ENCODE results near the gene GRIN2D.
"Not testable (repeated sequence)": the region's sequence is repeated elsewhere in the genome, so short reads cannot be mapped to it uniquely, and the experiment has no call there.

The GRIN2D gene

DNA sequence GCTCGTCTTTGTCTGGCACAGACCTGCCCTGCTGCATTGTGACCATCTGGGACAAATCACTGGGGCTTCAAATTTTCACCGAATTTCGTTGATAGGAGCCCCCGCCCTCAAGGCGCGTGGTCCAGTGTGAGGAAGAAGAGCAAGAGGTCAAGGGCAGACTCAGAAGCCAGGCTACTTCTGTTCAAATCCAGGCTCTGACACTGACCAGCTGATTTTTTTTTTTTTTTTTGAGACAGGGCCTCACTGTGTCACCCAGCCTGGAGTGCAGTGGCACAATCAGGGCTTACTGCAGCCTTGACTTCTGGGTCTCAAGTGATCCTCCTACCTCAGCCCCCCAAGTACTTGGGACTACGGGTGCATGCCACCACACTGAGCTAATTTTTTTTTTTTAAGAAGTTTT, 22.1 kb upstream of the GRIN2D start:
- no peak for TF ChIP-seq NFRKB (IDR thresholded peaks at IDR 0.05)
- TF ChIP-seq ZNF384 (IDR thresholded peaks at IDR 0.05), result no peak
- TF ChIP-seq ARNT (IDR thresholded peaks at IDR 0.05), result no peak
- no peak for TF ChIP-seq FOXK2 (IDR thresholded peaks at IDR 0.05)
- TF ChIP-seq HDGF (IDR thresholded peaks at IDR 0.05; ENCODE audit: borderline replicate concordance), result no peak
- TF ChIP-seq SUZ12 (IDR thresholded peaks at IDR 0.05), result no peak
- no peak for TF ChIP-seq L3MBTL2 (conservative IDR thresholded peaks at IDR 0.05)
- no peak for TF ChIP-seq FOXM1 (IDR thresholded peaks at IDR 0.05; ENCODE audit: borderline replicate concordance)
- no peak for TF ChIP-seq SP1 (IDR thresholded peaks at IDR 0.05)
- no peak for TF ChIP-seq ELF4 (IDR thresholded peaks at IDR 0.05)
- TF ChIP-seq LEF1 (IDR thresholded peaks at IDR 0.05; ENCODE audit: borderline replicate concordance), result no peak
- no peak for TF ChIP-seq CTBP1 (IDR thresholded peaks at IDR 0.05; ENCODE audit: borderline replicate concordance)
- no peak for TF ChIP-seq TARDBP (IDR thresholded peaks at IDR 0.05)
- TF ChIP-seq FOXA1 (IDR thresholded peaks at IDR 0.05), result no peak
- TF ChIP-seq BHLHE40 (IDR thresholded peaks at IDR 0.05; ENCODE audit: borderline replicate concordance), result no peak
- no peak for TF ChIP-seq PKNOX1 (IDR thresholded peaks at IDR 0.05)
- no peak for DNase-seq (ENCODE audit: extremely low spot score)
- POLR2A ChIA-PET, result interaction anchor here (4.5 kb wide), 1 partner anchor 8 kb away, joined by 32 read pairs; the partner anchor contains the start of genes SYNGR4 and TMEM143
- CTCF ChIA-PET, result interaction anchor here (0.5 to 0.9 kb wide), 3 partner anchors 20 to 234 kb away, joined by 3 to 4 read pairs (median 4); partner anchors contain the start of gene KDELR1

- DNase-seq (ENCODE audit: extremely low spot score), result not testable (repeated sequence)
- CTCF ChIA-PET, result interaction anchor here (0.6 to 0.9 kb wide), 2 partner anchors 20 to 234 kb away, joined by 4 read pairs; partner anchors contain the start of gene KDELR1
- POLR2A ChIA-PET, result interaction anchor here (4.5 kb wide), 1 partner anchor 8 kb away, joined by 32 read pairs; the partner anchor contains the start of genes SYNGR4 and TMEM143
Observed at GRCh38 chr19:48371771-48372170, 21.7 kb upstream of the GRIN2D start.

DNA sequence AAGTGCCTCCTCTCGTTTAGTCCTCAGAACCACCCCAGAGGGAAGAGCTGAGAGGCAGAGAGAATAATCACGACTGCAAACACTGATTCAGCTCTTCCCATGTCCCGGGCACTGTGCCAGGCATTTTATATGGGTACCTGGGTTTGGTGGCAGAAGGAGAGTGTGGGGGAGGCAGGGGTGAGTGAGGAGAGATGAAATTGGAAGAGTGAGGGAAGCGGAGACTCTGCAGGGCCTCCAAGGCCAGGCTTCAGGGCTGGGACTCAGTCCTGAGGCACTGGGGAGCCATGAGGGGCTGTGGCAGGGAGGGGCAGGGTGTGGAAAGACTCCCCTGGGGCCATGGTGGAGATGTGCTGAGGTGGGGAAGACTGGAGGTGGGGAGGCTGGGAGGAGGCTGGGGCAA, 20.6 kb upstream of the GRIN2D start:
- DNase-seq (ENCODE audit: extremely low spot score), result no peak
- POLR2A ChIA-PET, result interaction anchor here (1.2 to 4.5 kb wide), 2 partner anchors 9 to 72 kb away, joined by 3 to 32 read pairs; partner anchors contain the start of genes SYNGR4 and TMEM143
- CTCF ChIA-PET, result interaction anchor here (1.1 kb wide), 1 partner anchor 18 kb away, joined by 5 read pairs; the partner anchor contains the start of gene KDELR1
- TF ChIP-seq FOXA1 (IDR thresholded peaks at IDR 0.05), result no peak
- TF ChIP-seq CTBP1 (IDR thresholded peaks at IDR 0.05; ENCODE audit: borderline replicate concordance), result no peak
- no peak for TF ChIP-seq HDGF (IDR thresholded peaks at IDR 0.05; ENCODE audit: borderline replicate concordance)
- TF ChIP-seq LEF1 (IDR thresholded peaks at IDR 0.05; ENCODE audit: borderline replicate concordance), result no peak
- TF ChIP-seq ARNT (IDR thresholded peaks at IDR 0.05), result no peak
- TF ChIP-seq L3MBTL2 (conservative IDR thresholded peaks at IDR 0.05), result no peak
- no peak for TF ChIP-seq PKNOX1 (IDR thresholded peaks at IDR 0.05)
- TF ChIP-seq FOXK2 (IDR thresholded peaks at IDR 0.05), result no peak
- no peak for TF ChIP-seq SP1 (IDR thresholded peaks at IDR 0.05)
- no peak for TF ChIP-seq TARDBP (IDR thresholded peaks at IDR 0.05)
- no peak for TF ChIP-seq BHLHE40 (IDR thresholded peaks at IDR 0.05; ENCODE audit: borderline replicate concordance)
- no peak for TF ChIP-seq SUZ12 (IDR thresholded peaks at IDR 0.05)
- no peak for TF ChIP-seq NFRKB (IDR thresholded peaks at IDR 0.05)
- TF ChIP-seq FOXM1 (IDR thresholded peaks at IDR 0.05; ENCODE audit: borderline replicate concordance), result no peak

DNA sequence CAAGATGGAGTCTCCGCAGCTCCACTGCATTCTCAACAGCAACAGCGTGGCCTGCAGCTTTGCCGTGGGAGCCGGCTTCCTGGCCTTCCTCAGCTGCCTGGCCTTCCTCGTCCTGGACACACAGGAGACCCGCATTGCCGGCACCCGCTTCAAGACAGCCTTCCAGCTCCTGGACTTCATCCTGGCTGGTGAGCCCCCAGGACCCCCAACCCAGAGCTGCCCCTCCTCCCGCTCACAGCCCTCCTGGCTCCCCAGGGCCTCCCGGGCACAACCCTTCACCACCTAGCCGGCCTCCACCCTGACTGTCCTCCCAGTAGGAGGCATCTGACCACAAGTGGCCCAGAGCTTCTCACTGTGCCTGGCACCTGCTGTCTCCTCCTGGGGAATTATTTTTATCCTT, 19.9 kb upstream of the GRIN2D start:
- CTCF ChIA-PET, result interaction anchor here (1.1 kb wide), 1 partner anchor 18 kb away, joined by 5 read pairs; the partner anchor contains the start of gene KDELR1

GRCh38 chr19:48378194-48378570, 15.3 kb upstream of the GRIN2D start:
- ChIA-PET POLR2A (interaction anchor here (0.8 kb wide), 1 partner anchor 9 kb away, joined by 3 read pairs; no protein-coding TSS in a partner anchor), CTCF (no interaction called here)
- TF ChIP-seq PKNOX1 (IDR thresholded peaks at IDR 0.05), result no peak
- TF ChIP-seq ARNT (IDR thresholded peaks at IDR 0.05), result no peak
- no peak for TF ChIP-seq FOXM1 (IDR thresholded peaks at IDR 0.05; ENCODE audit: borderline replicate concordance)
- no peak for TF ChIP-seq TARDBP (IDR thresholded peaks at IDR 0.05)
- no peak for TF ChIP-seq L3MBTL2 (conservative IDR thresholded peaks at IDR 0.05)
- no peak for TF ChIP-seq SUZ12 (IDR thresholded peaks at IDR 0.05)
- TF ChIP-seq FOXK2 (IDR thresholded peaks at IDR 0.05), result no peak
- DNase-seq (ENCODE audit: extremely low spot score), result no peak

More for the DNA sequence above, 19.9 kb upstream of the GRIN2D start:
- no peak for DNase-seq (ENCODE audit: extremely low spot score)
- TF ChIP-seq ELF4 (IDR thresholded peaks at IDR 0.05), result no peak
- no peak for TF ChIP-seq ZNF384 (IDR thresholded peaks at IDR 0.05)
- TF ChIP-seq NFRKB (IDR thresholded peaks at IDR 0.05), result no peak
- TF ChIP-seq FOXK2 (IDR thresholded peaks at IDR 0.05), result no peak
- TF ChIP-seq LEF1 (IDR thresholded peaks at IDR 0.05; ENCODE audit: borderline replicate concordance), result no peak
- TF ChIP-seq TARDBP (IDR thresholded peaks at IDR 0.05), result no peak
- no peak for TF ChIP-seq PKNOX1 (IDR thresholded peaks at IDR 0.05)
- TF ChIP-seq CTBP1 (IDR thresholded peaks at IDR 0.05; ENCODE audit: borderline replicate concordance), result no peak
- TF ChIP-seq BHLHE40 (IDR thresholded peaks at IDR 0.05; ENCODE audit: borderline replicate concordance), result no peak
- POLR2A ChIA-PET, result interaction anchor here (1.2 to 4.5 kb wide), 2 partner anchors 10 to 72 kb away, joined by 3 to 32 read pairs; partner anchors contain the start of genes SYNGR4 and TMEM143

GRCh38 chr19:48379058-48379457, 14.4 kb upstream of the GRIN2D start:
- TF ChIP-seq SP1 (IDR thresholded peaks at IDR 0.05), result no peak
- TF ChIP-seq ELF4 (IDR thresholded peaks at IDR 0.05), result no peak
- no peak for TF ChIP-seq TARDBP (IDR thresholded peaks at IDR 0.05)
- no peak for TF ChIP-seq SUZ12 (IDR thresholded peaks at IDR 0.05)
- TF ChIP-seq ZNF384 (IDR thresholded peaks at IDR 0.05), result no peak
- TF ChIP-seq FOXM1 (IDR thresholded peaks at IDR 0.05; ENCODE audit: borderline replicate concordance), result no peak
- TF ChIP-seq FOXK2 (IDR thresholded peaks at IDR 0.05), result no peak
- TF ChIP-seq ARNT (IDR thresholded peaks at IDR 0.05), result no peak
- no peak for TF ChIP-seq NFRKB (IDR thresholded peaks at IDR 0.05)
- ChIA-PET POLR2A (interaction anchor here (0.8 kb wide), 1 partner anchor 8 kb away, joined by 3 read pairs; no protein-coding TSS in a partner anchor), CTCF (no interaction called here)
- no peak for DNase-seq (ENCODE audit: extremely low spot score)

Measured in HEK293T (cell line).